GM12873 (cell line): ENCODE results near the gene ATXN10.

ENCODE experiments used
- CTCF ChIP-seq: IDR thresholded peaks from 2 replicates; pipeline ENCODE4 v1.5.1; 2012; ENCODE audit warnings: low read depth, mild to moderate bottlenecking, moderate library complexity, low read length, control low read depth; ENCODE audit not compliant: insufficient read depth; ENCODE audit errors: missing control alignments

Gene ATXN10

GRCh38 chr22:45843031-45843430 lies 171.4 kb downstream of the ATXN10 start:
- no peak for TF ChIP-seq CTCF

- TF ChIP-seq CTCF: no peak
These were observed 172.4 kb downstream of the ATXN10 start for GRCh38 chr22:45843986-45844385.

GRCh38 chr22:45845076-45845487 lies 173.4 kb downstream of the ATXN10 start:
- TF ChIP-seq CTCF: no peak

- TF ChIP-seq CTCF: no peak
These were observed 175.3 kb downstream of the ATXN10 start for GRCh38 chr22:45846952-45847351.

- TF ChIP-seq CTCF: no peak
These were observed 177.3 kb downstream of the ATXN10 start for GRCh38 chr22:45848904-45849303.

- no peak for TF ChIP-seq CTCF
These were observed 181.2 kb downstream of the ATXN10 start for GRCh38 chr22:45852826-45853225.

- no peak for TF ChIP-seq CTCF
These were observed 184.3 kb downstream of the ATXN10 start for GRCh38 chr22:45855961-45856360.
